HepG2 (cell line): ENCODE data around the gene TMEM250. TPM values are rescaled to one million over a fixed set of nuclear protein-coding genes. Genes with fewer than 3 reads are reported as not detected.

Experiments
- ATAC-seq: fragments of 200-7000 bp; cut with Tn5 transposase; 3 replicates; pipeline ENCODE4 v1.9.1; 2020; ENCODE audit warnings: mild to moderate bottlenecking, moderate library complexity
- BruUV-seq: library from RNA; stranded (reverse); fragments of 400-500 nt; replicated peaks from 2 replicates; lab custom pipeline; 2021; lab: Mats Ljungman, UMichigan
- CTCF ChIA-PET: fragments of 300-600 bp; formaldehyde crosslinking; extraction: SDS; loops from one replicate; lab custom pipeline; 2021; ENCODE audit warnings: low total read pairs, inconsistent platforms, low intra/inter-chr PET ratio; lab: Yijun Ruan, JAX
- POLR2A ChIA-PET: fragments of 350-600 bp; sonication (Branson Sonifier 250); formaldehyde crosslinking; loops from one replicate; lab custom pipeline; 2020; ENCODE audit warnings: antibody characterized with exemption, inconsistent platforms; lab: Yijun Ruan, JAX
- DNase-seq: peaks from one replicate; pipeline ENCODE4 v3.0.0-alpha.2; 2015; ENCODE audit warnings: low spot score
- FAIRE-seq: peaks from 3 replicates; lab custom pipeline; 2011; peaks lifted over from hg19 to GRCh38; lab: Jason Lieb, UNC
- H2AFZ ChIP-seq: one replicate; pipeline ENCODE4 v1.6.1; 2011; ENCODE audit warnings: low read length, inconsistent platforms
- H3K27ac ChIP-seq: fragments of 300-600 bp; 3 replicates; pipeline ENCODE4 v1.8.0; 2011; ENCODE audit warnings: mixed run types, mild to moderate bottlenecking, mixed read lengths, low read length, inconsistent platforms; ENCODE audit not compliant: insufficient read depth; ENCODE audit errors: extremely low read length
- H3K27me3 ChIP-seq, 2 experiments: fragments of 200-600 bp in 1 of 2; 2 replicates in 1 of 2; 3 replicates in 1 of 2; pipeline versions ENCODE4 v1.6.0 to v1.8.0; 2011; ENCODE audit warnings: low read length in 2 of 2, mild to moderate bottlenecking in 2 of 2, moderate library complexity in 2 of 2, inconsistent platforms in 1 of 2; ENCODE audit not compliant: insufficient read depth in 2 of 2, control insufficient read depth in 1 of 2
- H3K36me3 ChIP-seq, 2 experiments: fragments of 200-600 bp in 1 of 2; replicated peaks in 1 of 2; 2 replicates in 1 of 2; 3 replicates in 1 of 2; pipeline versions ENCODE4 v1.5.1 to v1.8.0; 2011; ENCODE audit warnings: low read length in 2 of 2, inconsistent platforms in 1 of 2; ENCODE audit not compliant: insufficient read depth in 2 of 2, control insufficient read depth in 1 of 2
- H3K4me1 ChIP-seq: 2 replicates; pipeline ENCODE4 v1.5.1; 2012; ENCODE audit warnings: low read length, inconsistent platforms; ENCODE audit not compliant: insufficient read depth
- H3K4me2 ChIP-seq: 2 replicates; pipeline ENCODE4 v1.6.0; 2011; ENCODE audit warnings: low read depth, low read length, inconsistent platforms
- H3K4me3 ChIP-seq, 3 experiments: fragments of 200-600 bp in 1 of 3; sonication (generic), shearing (Covaris generic) in 1 of 3; replicated peaks in 1 of 3; 2 replicates each; pipeline ENCODE4 v1.5.1; 2011 to 2016; ENCODE audit warnings: low read length in 3 of 3, inconsistent platforms in 2 of 3, low read depth in 2 of 3, mild to moderate bottlenecking in 2 of 3, control low read depth in 1 of 3, mixed read lengths in 1 of 3; ENCODE audit not compliant: insufficient read depth in 1 of 3
- H3K79me2 ChIP-seq: one replicate; pipeline ENCODE4 v1.6.1; 2011; ENCODE audit warnings: low read length, inconsistent platforms; ENCODE audit not compliant: insufficient read depth
- H3K9ac ChIP-seq: 2 replicates; pipeline ENCODE4 v1.6.0; 2011; ENCODE audit warnings: mild to moderate bottlenecking, low read depth, low read length, inconsistent platforms; ENCODE audit not compliant: insufficient read depth
- H3K9me3 ChIP-seq: 2 replicates; pipeline ENCODE4 v1.5.1; 2012; ENCODE audit warnings: mild to moderate bottlenecking, low read length
- H4K20me1 ChIP-seq: 2 replicates; pipeline ENCODE4 v1.6.0; 2011; ENCODE audit warnings: inconsistent platforms, mild to moderate bottlenecking, low read length, moderate library complexity; ENCODE audit not compliant: insufficient read depth
- HMG20A ChIP-seq: IDR thresholded peaks from 2 replicates; pipeline ENCODE4 v1.6.1; 2016; ENCODE audit warnings: borderline replicate concordance
- PHF21A ChIP-seq: sonication (generic); formaldehyde crosslinking; IDR thresholded peaks from 2 replicates; pipeline ENCODE4 v1.5.0; 2020; ENCODE audit warnings: mild to moderate bottlenecking, missing genetic modification reagents
- RARG ChIP-seq: sonication (generic); formaldehyde crosslinking; IDR thresholded peaks from 2 replicates; pipeline ENCODE4 v1.4.0; 2020; ENCODE audit warnings: low read depth, mild to moderate bottlenecking, missing genetic modification reagents
- SP4 ChIP-seq: sonication (generic); formaldehyde crosslinking; IDR thresholded peaks from 2 replicates; pipeline ENCODE4 v1.8.1; 2023; ENCODE audit warnings: mild to moderate bottlenecking, missing genetic modification reagents
- TAF1 ChIP-seq: sonication (generic); formaldehyde crosslinking; IDR thresholded peaks from 2 replicates; pipeline ENCODE4 v1.4.0; 2020; ENCODE audit warnings: missing genetic modification reagents
- UBTF ChIP-seq: sonication (generic); formaldehyde crosslinking; IDR thresholded peaks from 2 replicates; pipeline ENCODE4 v1.4.0; 2020; ENCODE audit warnings: mild to moderate bottlenecking, missing genetic modification reagents
- ZMYM2 ChIP-seq: sonication (generic); formaldehyde crosslinking; IDR thresholded peaks from 2 replicates; pipeline ENCODE4 v1.8.0; 2022; ENCODE audit warnings: mild to moderate bottlenecking, missing genetic modification reagents
- ZNF367 ChIP-seq: sonication (generic); formaldehyde crosslinking; IDR thresholded peaks from 2 replicates; pipeline ENCODE4 v1.4.0; 2020; ENCODE audit warnings: missing genetic modification reagents, borderline replicate concordance
- ZNF781 ChIP-seq: sonication (generic); formaldehyde crosslinking; IDR thresholded peaks from 2 replicates; pipeline ENCODE4 v1.5.1; 2020; ENCODE audit warnings: borderline replicate concordance, mild to moderate bottlenecking, missing genetic modification reagents; ENCODE audit errors: not compliant biosample characterization
- WGBS: methylation state at CpG from one replicate; pipeline ENCODE4 v1.1.6; 2017; ENCODE audit warnings: low lambda C conversion rate; 5-methylcytosine and 5-hydroxymethylcytosine counted together
- in situ Hi-C: cut with HindIII; loops from 2 replicates; pipeline ENCODE4 v1.10.0; 2017; ENCODE audit warnings: low pct_unique_long_range_greater_than_20kb; ENCODE audit not compliant: extremely low pct_ligation_motif_present
- intact Hi-C: fragments of 100-400 bp; cut with micrococcal nuclease; formaldehyde crosslinking; loops from one replicate; pipeline ENCODE4 v1.10.0; 2022; ENCODE audit not compliant: unreplicated experiment
- polyA plus RNA-seq, 8 experiments: library from polyadenylated mRNA; depleted of rRNA in 3 of 8; stranded (reverse) in 7 of 8; unstranded in 1 of 8; fragments of >200 nt; fragmentation: Illumina TruSeq in 4 of 8; extraction: Trizol in 4 of 8; gene quantifications; 2 replicates each; pipeline versions ENCODE4 v1.2.1 to v1.2.3, GENCODE V29; 2011 to 2016; ENCODE audit warnings: low read depth in 4 of 8, missing spikeins in 1 of 8, mixed read lengths in 1 of 8; ENCODE audit not compliant: insufficient read depth in 1 of 8
- total RNA-seq, 5 experiments: library from RNA; depleted of rRNA; stranded (reverse); fragments of >200 nt; fragmentation: Illumina TruSeq; extraction: Trizol; gene quantifications; 2 replicates each; pipeline ENCODE4 v1.2.3, GENCODE V29; 2016; ENCODE audit warnings: low read depth in 1 of 5

TMEM250 gene
- total and polyA plus RNA-seq, 2 of the 13 experiments (the other 11 are each of a cell fraction or from before 2014, with no cell fraction given), result 5.5 to 13.9 TPM

GRCh38 chr9:136111190-136111589 lies 7.5 kb downstream of the TMEM250 start:
- TF ChIP-seq RARG (CRISPR knock-in tag) (no peak), PHF21A (CRISPR knock-in tag) (no peak), HMG20A (CRISPR knock-in tag) (no peak), ZNF367 (CRISPR knock-in tag) (no peak), TAF1 (CRISPR knock-in tag) (0 out of 2 replicates have a peak, but pooled peaks have one; percentile 9), ZMYM2 (CRISPR knock-in tag) (no peak)
- DNase-seq, result no peak
- FAIRE-seq, result no peak
- H3K27me3 ChIP-seq, result peaks cover 0 to 2% of the 10 kb centered on the region in 2 experiments; a peak in 2 of 5 replicates
- peaks cover 6% of the 10 kb centered on the region for H3K4me1 ChIP-seq
- no peak overlapping the region for H3K4me3 ChIP-seq
- no peaks in the 10 kb centered on the region for H4K20me1 ChIP-seq
- no peak overlapping the region for H3K27ac ChIP-seq
- WGBS, result 84% methylated on average over 18 of the region's 22 CpGs
- BruUV-seq, result no TSS peak
- no peaks in the 10 kb centered on the region for H3K79me2 ChIP-seq
- CTCF ChIA-PET, result no interaction called here
- intact Hi-C loops, result no loop called here
- H3K4me2 ChIP-seq, result no peak overlapping the region
- no peak overlapping the region for H2AFZ ChIP-seq
- POLR2A ChIA-PET, result no interaction called here
- no peaks in the 10 kb centered on the region for H3K36me3 ChIP-seq
- in situ Hi-C loops, result no loop called here
- ATAC-seq, result no peak
- H3K9me3 ChIP-seq, result no peaks in the 10 kb centered on the region
- H3K9ac ChIP-seq, result no peak overlapping the region

GRCh38 chr9:136110082-136111061 lies 8.3 kb downstream of the TMEM250 start:
- ChIA-PET POLR2A (no interaction called here), CTCF (no interaction called here)
- H3K36me3 ChIP-seq, result no peaks in the 10 kb centered on the region
- no peaks in the 10 kb centered on the region for H3K79me2 ChIP-seq
- H3K27me3 ChIP-seq, result peaks cover 2 to 5% of the 10 kb centered on the region in 2 experiments; a peak in 4 of 5 replicates
- BruUV-seq, result no TSS peak
- intact Hi-C loops (no loop called here), in situ Hi-C loops (no loop called here)
- H2AFZ ChIP-seq, result no peak overlapping the region
- H3K4me1 ChIP-seq, result peaks cover 14% of the 10 kb centered on the region
- H3K4me3 ChIP-seq, result no peak overlapping the region
- 71% methylated on average over 27 of the region's 42 CpGs for WGBS
- no peaks in the 10 kb centered on the region for H3K9me3 ChIP-seq
- no peak overlapping the region for H3K27ac ChIP-seq
- DNase-seq (no peak), FAIRE-seq (no peak), ATAC-seq (peak; percentile 4; the same call in 2 of the 3 replicates)
- H3K9ac ChIP-seq, result no peak overlapping the region
- no peak overlapping the region for H3K4me2 ChIP-seq
- H4K20me1 ChIP-seq, result no peaks in the 10 kb centered on the region
- TF ChIP-seq ZNF781 (CRISPR knock-in tag) (no peak), UBTF (CRISPR knock-in tag) (no peak), SP4 (no peak)
